GM23338 (cell line): ENCODE results near the gene GLRX.

Source experiments
- POLR2AphosphoS5 ChIP-seq: IDR thresholded peaks from 2 replicates; pipeline ENCODE4 v1.6.1; 2016; ENCODE audit warnings: antibody characterized with exemption, low read depth
- ZNF114 ChIP-seq: fragments of 250-450 bp; sonication (Bioruptor Pico); IDR thresholded peaks from 2 replicates; pipeline ENCODE4 v1.5.0; 2020; ENCODE audit warnings: mild to moderate bottlenecking, moderate library complexity
- TF ChIP-seq, protein P1 (sequence below), 2 experiments: fragments of 200-600 bp in 1 of 2; sonication (generic) in 1 of 2; conservative IDR thresholded peaks; 2 replicates each; pipeline versions ENCODE4 v1.5.1 to v1.6.1; 2016 to 2017; ENCODE audit warnings: antibody characterized with exemption in 2 of 2, low read depth in 2 of 2, mild to moderate bottlenecking in 2 of 2, moderate library complexity in 1 of 2

DNA sequence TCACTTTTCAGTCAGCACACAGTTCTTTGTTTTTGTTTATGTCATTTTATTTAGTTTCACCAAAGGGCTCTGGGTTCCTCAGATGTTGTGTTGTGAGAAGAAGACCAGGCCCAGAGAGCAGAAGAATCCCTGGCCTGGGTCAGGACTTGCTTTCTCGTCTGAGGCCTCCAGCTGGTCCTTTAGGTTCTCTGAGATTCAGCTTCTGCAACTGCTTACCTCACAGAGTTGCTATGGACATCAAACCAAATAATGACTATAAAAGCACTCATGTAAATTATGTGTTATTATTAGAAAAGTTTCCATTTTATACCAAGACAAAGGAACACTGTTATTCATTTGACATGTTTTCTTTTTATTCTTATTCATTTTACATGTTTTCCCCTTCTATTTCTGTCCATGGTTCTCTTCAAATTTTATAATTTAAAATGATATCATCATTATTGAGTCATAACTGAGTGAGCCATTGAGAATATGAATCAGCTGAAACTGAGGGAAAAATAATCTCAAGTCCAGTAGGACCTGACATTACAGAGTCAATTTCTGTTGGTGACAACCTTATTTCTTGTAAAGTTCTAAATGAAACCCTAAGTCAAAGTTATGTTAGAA lies 44.0 kb upstream of the GLRX start:
- TF ChIP-seq, protein P1, sequence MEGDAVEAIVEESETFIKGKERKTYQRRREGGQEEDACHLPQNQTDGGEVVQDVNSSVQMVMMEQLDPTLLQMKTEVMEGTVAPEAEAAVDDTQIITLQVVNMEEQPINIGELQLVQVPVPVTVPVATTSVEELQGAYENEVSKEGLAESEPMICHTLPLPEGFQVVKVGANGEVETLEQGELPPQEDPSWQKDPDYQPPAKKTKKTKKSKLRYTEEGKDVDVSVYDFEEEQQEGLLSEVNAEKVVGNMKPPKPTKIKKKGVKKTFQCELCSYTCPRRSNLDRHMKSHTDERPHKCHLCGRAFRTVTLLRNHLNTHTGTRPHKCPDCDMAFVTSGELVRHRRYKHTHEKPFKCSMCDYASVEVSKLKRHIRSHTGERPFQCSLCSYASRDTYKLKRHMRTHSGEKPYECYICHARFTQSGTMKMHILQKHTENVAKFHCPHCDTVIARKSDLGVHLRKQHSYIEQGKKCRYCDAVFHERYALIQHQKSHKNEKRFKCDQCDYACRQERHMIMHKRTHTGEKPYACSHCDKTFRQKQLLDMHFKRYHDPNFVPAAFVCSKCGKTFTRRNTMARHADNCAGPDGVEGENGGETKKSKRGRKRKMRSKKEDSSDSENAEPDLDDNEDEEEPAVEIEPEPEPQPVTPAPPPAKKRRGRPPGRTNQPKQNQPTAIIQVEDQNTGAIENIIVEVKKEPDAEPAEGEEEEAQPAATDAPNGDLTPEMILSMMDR (conservative IDR thresholded peaks at IDR 0.05; ENCODE audit: low read depth in 2 of 2) = no peak
- TF ChIP-seq POLR2AphosphoS5 = no peak
- no peak for TF ChIP-seq ZNF114
